Endodermal cell (in vitro differentiated cells): Measurements from ENCODE around the gene KRT76. TPM values are rescaled to one million over a fixed set of nuclear protein-coding genes. Genes with fewer than 3 reads are reported as not detected.

Experiments used
- DNase-seq: peaks from one replicate; pipeline ENCODE4 v3.0.0-alpha.2; 2017
- H3K27ac ChIP-seq: 2 replicates; pipeline ENCODE4 v1.5.1; 2013; ENCODE audit warnings: mild to moderate bottlenecking, low read depth, low read length, moderate library complexity
- H3K27me3 ChIP-seq: 2 replicates; pipeline ENCODE4 v1.6.1; 2013; ENCODE audit warnings: mild to moderate bottlenecking, low read length, moderate library complexity; ENCODE audit not compliant: insufficient read depth, control insufficient read depth, poor library complexity, severe bottlenecking
- H3K36me3 ChIP-seq: 2 replicates; pipeline ENCODE4 v1.7.0; 2013; ENCODE audit warnings: mild to moderate bottlenecking, low read length, moderate library complexity; ENCODE audit not compliant: control insufficient read depth, insufficient read depth
- H3K4me1 ChIP-seq: one replicate; pipeline ENCODE4 v1.7.0; 2013; ENCODE audit warnings: low read length; ENCODE audit not compliant: control insufficient read depth, insufficient read depth
- H3K4me3 ChIP-seq: 2 replicates; pipeline ENCODE4 v1.5.1; 2013; ENCODE audit warnings: mild to moderate bottlenecking, low read length, moderate library complexity
- H3K9ac ChIP-seq: 2 replicates; pipeline ENCODE4 v1.6.1; 2013; ENCODE audit warnings: mild to moderate bottlenecking, low read length, moderate library complexity; ENCODE audit not compliant: poor library complexity, severe bottlenecking; ENCODE audit errors: extremely low read depth
- H3K9me3 ChIP-seq: 2 replicates; pipeline ENCODE4 v1.6.1; 2013; ENCODE audit warnings: mild to moderate bottlenecking, low read length, moderate library complexity; ENCODE audit not compliant: control insufficient read depth
- H3K27ac Mint-ChIP-seq: 2 replicates; pipeline ENCODE4 v1.8.0; 2020; ENCODE audit warnings: mixed read lengths
- H3K27me3 Mint-ChIP-seq: 2 replicates; pipeline ENCODE4 v1.8.0; 2021; ENCODE audit warnings: mild to moderate bottlenecking, mixed read lengths; ENCODE audit not compliant: insufficient read depth
- H3K36me3 Mint-ChIP-seq: 2 replicates; pipeline ENCODE4 v1.8.0; 2020; ENCODE audit warnings: low read depth, mixed read lengths
- H3K4me1 Mint-ChIP-seq: 2 replicates; pipeline ENCODE4 v1.8.0; 2020; ENCODE audit warnings: mixed read lengths
- H3K4me3 Mint-ChIP-seq: 2 replicates; pipeline ENCODE4 v1.8.0; 2020; ENCODE audit warnings: mild to moderate bottlenecking, moderate library complexity, mixed read lengths
- H3K9me3 Mint-ChIP-seq: 2 replicates; pipeline ENCODE4 v1.8.0; 2020; ENCODE audit warnings: mild to moderate bottlenecking, mixed read lengths
- CTCF ChIP-seq: fragments of 200-600 bp; sonication (generic); conservative IDR thresholded peaks from 2 replicates; pipeline ENCODE4 v1.5.0; 2021; ENCODE audit warnings: antibody characterized with exemption, mild to moderate bottlenecking
- WGBS, 2 experiments: methylation state at CpG; one replicate each; pipeline versions ENCODE4 v1.1.5 to v1.1.7; 2013; ENCODE audit warnings: missing lambda C conversion rate in 2 of 2, mixed read lengths in 1 of 2; ENCODE audit not compliant: insufficient coverage in 1 of 2, insufficient read length in 1 of 2; 5-methylcytosine and 5-hydroxymethylcytosine counted together
- long read RNA-seq, 4 experiments: library from polyadenylated mRNA in 2 of 4; library from RNA in 1 of 4; library from capped mRNA in 1 of 4; stranded (forward) in 3 of 4; unstranded in 1 of 4; transcript quantifications; one replicate each; pipeline ENCODE4 v2.0.0, GENCODE V29; 2020 to 2021; ENCODE audit warnings: inconsistent platforms in 1 of 4
- polyA plus RNA-seq, 2 experiments: library from polyadenylated mRNA; stranded (reverse); fragments of 50-300 nt; gene quantifications; one replicate each; pipeline ENCODE4 v1.2.3, GENCODE V29; 2013
- total RNA-seq, 2 donors: library from RNA; stranded (reverse); fragmentation: NEBNext Ultra II Directional in 1 of 2; extraction: Animal tissue kit (Norgen Biotek cat#: 25700) in 1 of 2; gene quantifications; 2 replicates in 1 of 2; 3 replicates in 1 of 2; pipeline ENCODE4 v1.2.1, GENCODE V29; 2021

Gene KRT76
- total RNA-seq: not detected
- not detected for polyA plus RNA-seq (2013, experiment 1 of 2)
- not detected for polyA plus RNA-seq (2013, experiment 2 of 2)
- long read RNA-seq, experiment 1: 0 reads
- long read RNA-seq, experiment 2: 0 reads
- long read RNA-seq, experiment 3: 0 reads
- long read RNA-seq, experiment 4: 0 reads

- no peaks in the 10 kb centered on the region for H3K4me1 Mint-ChIP-seq
- DNase-seq: no peak
- no peak within 1 kb of the TSS for H3K4me3 Mint-ChIP-seq
- no peaks in the 10 kb centered on the region for H3K9me3 ChIP-seq
- no peaks in the 10 kb centered on the region for H3K36me3 Mint-ChIP-seq
- H3K27ac ChIP-seq: no peak within 1 kb of the TSS
- H3K27me3 Mint-ChIP-seq: peaks cover 19% of the 10 kb centered on the region
- TF ChIP-seq CTCF: no peak
- H3K4me3 ChIP-seq: no peak within 1 kb of the TSS
- no peak within 1 kb of the TSS for H3K27ac Mint-ChIP-seq
- no peaks in the 10 kb centered on the region for H3K9me3 Mint-ChIP-seq
- no peaks in the 10 kb centered on the region for H3K4me1 ChIP-seq
- H3K27me3 ChIP-seq: peaks cover 60% of the 10 kb centered on the region
- no peaks in the 10 kb centered on the region for H3K36me3 ChIP-seq
- 92 to 100% methylated on average over 4 to 8 of the region's 8 CpGs for WGBS, 2 experiments
- H3K9ac ChIP-seq: no peak within 1 kb of the TSS
Observed at GRCh38 chr12:52776913-52777395, at the start of gene KRT76. KRT76 (minus strand) TSS chr12:52777345; CDS start chr12:52777291, 54 bp downstream.

GRCh38 chr12:52825961-52826360, 48.8 kb upstream of the KRT76 start:
- Histone ChIP-seq H3K27ac (no peak overlapping the region), H3K9me3 (no peaks in the 10 kb centered on the region), H3K4me1 (no peaks in the 10 kb centered on the region), H3K36me3 (no peaks in the 10 kb centered on the region), H3K27me3 (no peaks in the 10 kb centered on the region), H3K9ac (no peak overlapping the region), H3K4me3 (no peak overlapping the region)
- Mint-ChIP-seq H3K27me3 (peaks cover 13% of the 10 kb centered on the region), H3K27ac (no peak overlapping the region), H3K4me1 (peaks cover 8% of the 10 kb centered on the region), H3K9me3 (no peaks in the 10 kb centered on the region), H3K4me3 (no peak overlapping the region), H3K36me3 (no peaks in the 10 kb centered on the region)
- DNase-seq: no peak
- WGBS, 2 experiments: 90 to 96% methylated on average over 4 of the region's 4 CpGs
- no peak for TF ChIP-seq CTCF

- Mint-ChIP-seq H3K36me3 (no peaks in the 10 kb centered on the region), H3K4me1 (peaks cover 8% of the 10 kb centered on the region), H3K27ac (no peak overlapping the region), H3K4me3 (no peak overlapping the region), H3K9me3 (no peaks in the 10 kb centered on the region), H3K27me3 (peaks cover 12% of the 10 kb centered on the region)
- Histone ChIP-seq H3K4me1 (no peaks in the 10 kb centered on the region), H3K27me3 (no peaks in the 10 kb centered on the region), H3K9me3 (no peaks in the 10 kb centered on the region), H3K9ac (no peak overlapping the region), H3K36me3 (no peaks in the 10 kb centered on the region), H3K27ac (no peak overlapping the region), H3K4me3 (no peak overlapping the region)
- no peak for TF ChIP-seq CTCF
- 89 to 95% methylated on average over 3 to 5 of the region's 5 CpGs for WGBS, 2 experiments
- DNase-seq: no peak
Observed at GRCh38 chr12:52824741-52825410, 47.7 kb upstream of the KRT76 start.
